Transverse colon (tissue), 4 donors: ENCODE measurements around the gene CHD6. TPM values are rescaled to one million over a fixed set of nuclear protein-coding genes. Genes with fewer than 3 reads are reported as not detected.

ENCODE experiments used
- DNase-seq: peaks from one replicate; pipeline ENCODE4 v3.0.0-alpha.2; 2019
- H3K27ac ChIP-seq, 4 donors: fragments of 200-600 bp; sonication (generic); 2 replicates each; pipeline ENCODE4 v1.5.1; 2016 to 2018; ENCODE audit warnings: inconsistent platforms in 4 of 4
- H3K27me3 ChIP-seq: fragments of 200-600 bp; sonication (generic); 2 replicates; pipeline ENCODE4 v1.5.1; 2017; ENCODE audit warnings: inconsistent platforms
- H3K36me3 ChIP-seq, 4 donors: fragments of 200-600 bp; sonication (generic); 2 replicates each; pipeline ENCODE4 v1.5.1; 2017 to 2019; ENCODE audit warnings: inconsistent platforms in 4 of 4
- H3K4me1 ChIP-seq, 4 donors: fragments of 200-600 bp; sonication (generic); 2 replicates each; pipeline ENCODE4 v1.5.1; 2017 to 2020; ENCODE audit warnings: inconsistent platforms in 4 of 4
- H3K4me3 ChIP-seq, 4 donors: fragments of 200-600 bp; sonication (generic); 1 replicate in 1 of 4; 2 replicates in 3 of 4; pipeline versions ENCODE4 v1.5.1 to v1.6.1; 2017 to 2019; ENCODE audit warnings: inconsistent platforms in 4 of 4
- H3K9me3 ChIP-seq, 2 donors: fragments of 200-600 bp; sonication (generic); 2 replicates each; pipeline ENCODE4 v1.5.1; 2017 to 2019; ENCODE audit warnings: inconsistent platforms in 2 of 2
- EP300 ChIP-seq: sonication (generic); formaldehyde crosslinking; IDR thresholded peaks from one replicate; pipeline ENCODE4 v1.6.1; 2017; ENCODE audit warnings: antibody characterized with exemption, low read depth
- POLR2A ChIP-seq: fragments of 450-650 bp; IDR thresholded peaks from one replicate; pipeline ENCODE4 v1.6.1; 2016; ENCODE audit warnings: antibody characterized with exemption, mild to moderate bottlenecking, moderate library complexity
- POLR2AphosphoS5 ChIP-seq, 3 donors: sonication (generic); formaldehyde crosslinking; IDR thresholded peaks; one replicate each; pipeline ENCODE4 v1.6.1; 2016; ENCODE audit warnings: antibody characterized with exemption in 3 of 3
- WGBS, 2 donors: methylation state at CpG; one replicate each; pipeline ENCODE4 v1.1.5; 2018; ENCODE audit warnings: low coverage in 1 of 2; 5-methylcytosine and 5-hydroxymethylcytosine counted together
- in situ Hi-C, 4 donors: fragments of 200-750 bp; cut with MboI; loops; one replicate each; pipeline versions ENCODE4 v1.15.0 to v1.15.1; 2017; ENCODE audit warnings: low sequenced_read_pairs in 3 of 4, low pct_ligation_motif_present in 1 of 4, low pct_unique_long_range_greater_than_20kb in 1 of 4
- intact Hi-C: fragments of 100-400 bp; cut with DNase I; formaldehyde crosslinking; loops from one replicate; pipeline ENCODE4 v1.15.1; 2023; ENCODE audit warnings: low total_unique reads
- total RNA-seq, 4 donors: library from RNA; depleted of rRNA; stranded (reverse); fragments of >200 nt; gene quantifications; one replicate each; pipeline ENCODE4 v1.1.0, GENCODE V29; 2016
- TF ChIP-seq, protein P1 (sequence below), 5 experiments: fragments of 200-600 bp in 3 of 5; fragments of 450-650 bp in 2 of 5; sonication (generic) in 3 of 5; IDR thresholded peaks; 1 replicate in 2 of 5; 2 replicates in 3 of 5; pipeline ENCODE4 v1.5.1; 2016 to 2017; ENCODE audit warnings: antibody characterized with exemption in 5 of 5, inconsistent platforms in 3 of 5, mild to moderate bottlenecking in 2 of 5, moderate library complexity in 1 of 5

CHD6 gene
- total RNA-seq, 4 donors from 2014 or later = 27.3 to 42.1 (median 27.9) TPM

DNA sequence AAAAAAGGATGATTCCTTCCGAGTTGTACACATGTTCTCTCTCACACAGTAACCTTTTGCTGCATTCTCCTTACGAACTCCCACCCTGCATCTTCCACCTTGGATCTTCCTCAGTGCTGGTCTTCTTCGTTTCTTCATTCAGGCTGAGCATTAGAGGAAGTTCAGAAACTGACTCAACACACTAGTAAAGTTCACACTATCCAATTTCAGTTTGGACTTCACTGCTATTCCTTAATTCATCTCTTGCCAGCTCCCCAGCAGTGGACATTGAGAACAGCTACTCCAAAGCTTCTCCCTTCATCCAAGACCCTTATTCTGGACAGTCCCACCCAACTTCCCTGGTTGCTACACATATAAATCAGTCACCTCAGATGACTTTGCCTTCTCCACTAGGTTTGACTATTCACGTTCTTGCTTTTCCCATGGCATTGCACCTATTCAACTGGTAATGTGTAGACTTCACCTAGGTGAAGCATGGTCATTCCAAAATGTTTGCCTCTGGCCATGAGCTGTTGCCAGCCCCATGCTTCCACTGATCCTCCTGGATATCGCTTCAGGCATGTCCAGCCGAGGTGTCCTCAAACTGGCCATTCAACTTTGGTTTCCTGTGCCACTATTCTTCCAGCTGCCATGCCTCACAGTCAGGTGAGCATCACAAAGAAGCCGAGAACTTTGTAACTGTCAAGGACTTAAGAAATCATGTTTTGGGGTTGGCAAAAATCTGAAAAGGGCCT, 147.6 kb downstream of the CHD6 start:
- DNase-seq = no peak
- H3K27me3 ChIP-seq = no peaks in the 10 kb centered on the region
- no peaks in the 10 kb centered on the region for H3K9me3 ChIP-seq
- intact Hi-C loops (no loop called here), in situ Hi-C loops (no loop called here)
- no peak overlapping the region for H3K4me3 ChIP-seq
- WGBS, 2 donors = 87 to 89% methylated on average over 7 of the region's 7 CpGs
- TF ChIP-seq POLR2A (no peak), POLR2AphosphoS5 (IDR thresholded peaks at IDR 0.05) (no peak), EP300 (no peak)
- TF ChIP-seq, protein P1, sequence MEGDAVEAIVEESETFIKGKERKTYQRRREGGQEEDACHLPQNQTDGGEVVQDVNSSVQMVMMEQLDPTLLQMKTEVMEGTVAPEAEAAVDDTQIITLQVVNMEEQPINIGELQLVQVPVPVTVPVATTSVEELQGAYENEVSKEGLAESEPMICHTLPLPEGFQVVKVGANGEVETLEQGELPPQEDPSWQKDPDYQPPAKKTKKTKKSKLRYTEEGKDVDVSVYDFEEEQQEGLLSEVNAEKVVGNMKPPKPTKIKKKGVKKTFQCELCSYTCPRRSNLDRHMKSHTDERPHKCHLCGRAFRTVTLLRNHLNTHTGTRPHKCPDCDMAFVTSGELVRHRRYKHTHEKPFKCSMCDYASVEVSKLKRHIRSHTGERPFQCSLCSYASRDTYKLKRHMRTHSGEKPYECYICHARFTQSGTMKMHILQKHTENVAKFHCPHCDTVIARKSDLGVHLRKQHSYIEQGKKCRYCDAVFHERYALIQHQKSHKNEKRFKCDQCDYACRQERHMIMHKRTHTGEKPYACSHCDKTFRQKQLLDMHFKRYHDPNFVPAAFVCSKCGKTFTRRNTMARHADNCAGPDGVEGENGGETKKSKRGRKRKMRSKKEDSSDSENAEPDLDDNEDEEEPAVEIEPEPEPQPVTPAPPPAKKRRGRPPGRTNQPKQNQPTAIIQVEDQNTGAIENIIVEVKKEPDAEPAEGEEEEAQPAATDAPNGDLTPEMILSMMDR (IDR thresholded peaks at IDR 0.05) = no peak
- H3K36me3 ChIP-seq = peaks cover 0 to 28% (median 3%) of the 10 kb centered on the region in 4 donors
- H3K4me1 ChIP-seq = peaks cover 0 to 7% (median 2%) of the 10 kb centered on the region in 4 donors
- H3K27ac ChIP-seq = no peak overlapping the region

DNA sequence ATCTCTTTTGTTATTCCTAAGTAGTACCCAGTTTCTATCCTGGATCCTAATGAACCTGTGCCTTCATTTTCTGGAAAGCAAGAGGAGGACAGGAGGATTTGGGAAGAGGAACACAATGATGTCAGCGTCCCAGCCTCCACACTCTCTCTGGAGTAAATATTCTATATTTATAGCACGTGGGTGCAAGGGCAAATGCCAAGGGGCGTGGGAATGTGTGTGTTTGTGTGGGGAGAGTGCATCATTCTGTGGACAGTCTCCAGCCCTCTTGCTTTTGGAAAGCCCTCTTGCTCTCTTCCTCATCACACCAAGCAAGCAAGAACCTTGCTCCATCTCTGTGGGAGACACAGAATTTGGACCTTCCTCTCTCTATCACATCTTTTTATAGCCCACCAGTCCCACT, 148.3 kb downstream of the CHD6 start:
- intact Hi-C loops = no loop called here
- peaks cover 0 to 34% (median 3%) of the 10 kb centered on the region in 4 donors for H3K36me3 ChIP-seq

DNA sequence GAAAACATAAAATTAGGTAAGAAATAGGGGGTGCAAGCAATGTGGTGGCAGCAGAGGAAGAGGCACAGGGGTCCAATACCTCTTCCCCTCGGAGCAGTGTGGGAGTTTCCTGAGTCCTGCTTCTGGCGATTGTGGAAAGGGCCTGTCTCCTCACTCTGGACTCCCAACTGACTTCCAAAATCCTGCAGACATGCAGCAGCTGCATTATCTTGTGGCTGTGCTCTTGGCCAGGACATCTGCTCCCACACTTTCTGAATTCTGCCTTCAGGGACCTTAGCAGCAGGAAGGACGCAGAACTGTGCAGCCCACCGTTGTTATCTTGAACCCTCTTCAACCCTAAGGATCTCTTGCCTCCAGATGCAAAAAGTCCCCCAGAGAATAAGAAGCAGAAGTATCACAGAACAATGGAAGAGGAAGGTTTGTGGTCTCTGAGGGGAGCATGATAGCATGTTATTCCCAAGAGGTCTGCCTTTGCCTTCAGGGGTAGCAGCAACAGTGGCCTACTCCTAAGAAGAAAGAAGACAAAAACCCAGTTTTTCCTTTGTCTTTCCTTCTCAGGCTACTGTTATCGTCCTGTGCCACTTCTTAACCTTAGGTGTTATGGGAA, 149.1 kb downstream of the CHD6 start:
- 82 to 83% methylated on average over 1 to 5 of the region's 5 CpGs for WGBS, 2 donors
- no peak for TF ChIP-seq POLR2A
- no peak for TF ChIP-seq EP300
- TF ChIP-seq POLR2AphosphoS5 (IDR thresholded peaks at IDR 0.05) = no peak
- TF ChIP-seq, protein P1 (IDR thresholded peaks at IDR 0.05) = no peak
- Histone ChIP-seq H3K9me3 (no peaks in the 10 kb centered on the region), H3K36me3 (peaks cover 0 to 37% (median 3%) of the 10 kb centered on the region in 4 donors), H3K4me1 (no peaks in the 10 kb centered on the region), H3K27me3 (no peaks in the 10 kb centered on the region), H3K27ac (no peak overlapping the region), H3K4me3 (no peak overlapping the region)
- in situ Hi-C loops (no loop called here), intact Hi-C loops (no loop called here)
- DNase-seq = no peak

More for the DNA sequence above, 148.3 kb downstream of the CHD6 start:
- H3K27ac ChIP-seq = no peak overlapping the region
- H3K4me3 ChIP-seq = no peak overlapping the region
- H3K27me3 ChIP-seq = no peaks in the 10 kb centered on the region
- in situ Hi-C loops = no loop called here
- no peak for TF ChIP-seq EP300
- TF ChIP-seq, protein P1 (IDR thresholded peaks at IDR 0.05) = no peak
- no peak for TF ChIP-seq POLR2A
- no peak for TF ChIP-seq POLR2AphosphoS5 (IDR thresholded peaks at IDR 0.05)
- H3K4me1 ChIP-seq = peaks cover 0 to under 1% (median 0%) of the 10 kb centered on the region in 4 donors
- no peak for DNase-seq
- WGBS, 2 donors = 66 to 83% methylated on average over 1 to 3 of the region's 3 CpGs
- no peaks in the 10 kb centered on the region for H3K9me3 ChIP-seq

DNA sequence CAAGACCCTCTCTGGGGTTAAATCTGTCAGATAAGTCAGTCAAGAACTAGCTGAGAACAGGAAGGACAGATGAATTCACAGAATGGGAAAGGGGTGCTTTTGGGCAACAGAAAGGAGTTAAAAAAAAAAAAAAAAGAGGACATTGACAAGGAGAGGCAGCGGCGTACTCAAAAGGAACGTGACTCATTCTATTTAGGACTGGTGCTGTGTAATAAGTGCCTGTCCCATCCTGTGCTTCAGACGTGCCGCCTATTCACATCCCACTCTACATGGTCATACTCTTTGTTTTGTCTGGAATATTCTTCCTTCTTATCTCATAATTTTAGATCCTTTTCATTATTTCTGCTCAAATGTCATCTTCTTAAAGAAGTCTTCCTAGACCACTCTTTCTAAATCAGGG, 150.5 kb downstream of the CHD6 start:
- Histone ChIP-seq H3K9me3 (no peaks in the 10 kb centered on the region), H3K27me3 (no peaks in the 10 kb centered on the region), H3K36me3 (peaks cover 0 to 30% (median 3%) of the 10 kb centered on the region in 4 donors), H3K4me3 (no peak overlapping the region), H3K27ac (no peak overlapping the region), H3K4me1 (no peaks in the 10 kb centered on the region)
- in situ Hi-C loops (no loop called here), intact Hi-C loops (no loop called here)
- 77 to 89% methylated on average over 5 of the region's 5 CpGs for WGBS, 2 donors
- TF ChIP-seq, protein P1 (IDR thresholded peaks at IDR 0.05) = no peak
- TF ChIP-seq POLR2AphosphoS5 (IDR thresholded peaks at IDR 0.05) (no peak), POLR2A (no peak), EP300 (no peak)
- no peak for DNase-seq
